GM23248 (cell line): ENCODE results near the gene GFM1. TPM values are rescaled to one million over a fixed set of nuclear protein-coding genes. Genes with fewer than 3 reads are reported as not detected.

Source experiments
- DNase-seq: peaks from one replicate; pipeline ENCODE4 v3.0.0-alpha.2; 2015
- H2AFZ ChIP-seq: fragments of 200-600 bp; sonication (generic); 2 replicates; pipeline ENCODE4 v1.6.1; 2016; ENCODE audit warnings: antibody characterized with exemption
- H3F3A ChIP-seq: fragments of 200-600 bp; sonication (generic); 2 replicates; pipeline ENCODE4 v1.6.1; 2016; ENCODE audit warnings: mild to moderate bottlenecking, antibody characterized with exemption, mixed run types; ENCODE audit not compliant: insufficient read depth
- H3K27ac ChIP-seq: fragments of 200-600 bp; sonication (generic); 2 replicates; pipeline ENCODE4 v1.5.1; 2016; ENCODE audit warnings: mild to moderate bottlenecking
- H3K27me3 ChIP-seq: fragments of 200-600 bp; sonication (generic); replicated peaks from 2 replicates; pipeline ENCODE4 v1.6.1; 2016; ENCODE audit warnings: mild to moderate bottlenecking; ENCODE audit not compliant: insufficient read depth
- H3K36me3 ChIP-seq: fragments of 200-600 bp; sonication (generic); 2 replicates; pipeline ENCODE4 v1.6.1; 2016; ENCODE audit warnings: low read depth, mild to moderate bottlenecking
- H3K4me1 ChIP-seq: fragments of 200-600 bp; sonication (generic); 2 replicates; pipeline ENCODE4 v1.6.1; 2016; ENCODE audit warnings: mild to moderate bottlenecking; ENCODE audit not compliant: insufficient read depth
- H3K4me2 ChIP-seq: fragments of 200-600 bp; sonication (generic); one replicate; pipeline ENCODE4 v1.6.1; 2016; ENCODE audit warnings: mild to moderate bottlenecking; ENCODE audit not compliant: unreplicated experiment
- H3K4me3 ChIP-seq: fragments of 200-600 bp; sonication (generic); 2 replicates; pipeline ENCODE4 v1.5.1; 2016; ENCODE audit warnings: mild to moderate bottlenecking
- H3K79me2 ChIP-seq: fragments of 200-600 bp; sonication (generic); 2 replicates; pipeline ENCODE4 v1.6.1; 2016; ENCODE audit warnings: mild to moderate bottlenecking; ENCODE audit not compliant: insufficient read depth
- H3K9ac ChIP-seq: fragments of 200-600 bp; sonication (generic); 2 replicates; pipeline ENCODE4 v1.6.1; 2016; ENCODE audit warnings: mild to moderate bottlenecking
- H3K9me2 ChIP-seq: fragments of 200-600 bp; sonication (generic); 2 replicates; pipeline ENCODE4 v1.6.1; 2016; ENCODE audit warnings: mixed run types, mild to moderate bottlenecking, moderate library complexity; ENCODE audit not compliant: insufficient read depth
- H3K9me3 ChIP-seq: fragments of 200-600 bp; sonication (generic); one replicate; pipeline ENCODE4 v1.6.1; 2017; ENCODE audit warnings: low read depth
- H4K20me1 ChIP-seq: fragments of 200-600 bp; sonication (generic); 2 replicates; pipeline ENCODE4 v1.6.0; 2016; ENCODE audit not compliant: insufficient read depth
- EZH2 ChIP-seq: fragments of 200-600 bp; sonication (generic); IDR thresholded peaks from 2 replicates; pipeline ENCODE4 v1.6.1; 2018; ENCODE audit warnings: antibody characterized with exemption, mild to moderate bottlenecking; ENCODE audit not compliant: insufficient read depth, poor library complexity, severe bottlenecking
- EZH2phosphoT487 ChIP-seq: fragments of 200-600 bp; sonication (generic); IDR thresholded peaks from 2 replicates; pipeline ENCODE4 v1.6.1; 2018; ENCODE audit warnings: antibody characterized with exemption, moderate library complexity, mild to moderate bottlenecking, low read depth; ENCODE audit not compliant: insufficient read depth
- WGBS, 2 experiments: methylation state at CpG; one replicate each; pipeline ENCODE4 v1.1.6; 2015 to 2017; ENCODE audit warnings: low lambda C conversion rate in 2 of 2, low coverage in 1 of 2; ENCODE audit errors: missing lambda C conversion rate in 2 of 2; 5-methylcytosine and 5-hydroxymethylcytosine counted together
- in situ Hi-C: fragments of 300-500 bp; cut with MboI; formaldehyde crosslinking; loops from 2 replicates; pipeline ENCODE4 v1.15.0; 2020
- polyA plus RNA-seq: library from polyadenylated mRNA; unstranded; fragments of >200 nt; fragmentation: Nextera tagmentation; extraction: Ambion mirVana; gene quantifications from 2 replicates; pipeline ENCODE4 v1.2.1, GENCODE V29; 2016
- total RNA-seq: library from RNA; depleted of rRNA; stranded (reverse); fragments of >200 nt; shearing (Covaris generic); gene quantifications from 2 replicates; pipeline ENCODE4 v1.2.3, GENCODE V29; 2014

Gene GFM1
- total and polyA plus RNA-seq, 2 experiments from 2014 or later: 29.2 to 38.5 TPM

- peak overlapping the region; percentile 60 for H3K4me2 ChIP-seq
- no peaks in the 10 kb centered on the region for H3K9me3 ChIP-seq
- H2AFZ ChIP-seq: no peak overlapping the region
- in situ Hi-C loops: loop anchor here (5.0 kb wide), 1 partner anchor 67 kb away; no protein-coding TSS in a partner anchor
- no peaks in the 10 kb centered on the region for H3K36me3 ChIP-seq
- H4K20me1 ChIP-seq: no peaks in the 10 kb centered on the region
- peak overlapping the region; percentile 36 for H3K4me3 ChIP-seq
- H3K27ac ChIP-seq: peak overlapping the region; percentile 81
- no peaks in the 10 kb centered on the region for H3K79me2 ChIP-seq
- H3K4me1 ChIP-seq: peaks cover 41% of the 10 kb centered on the region
- no peaks in the 10 kb centered on the region for H3K27me3 ChIP-seq
- WGBS, 2 experiments: 1 to 2% methylated on average over 9 of the region's 9 CpGs
- H3K9ac ChIP-seq: peak overlapping the region; percentile 50
- peak; percentile 99 for DNase-seq
- H3F3A ChIP-seq: peaks cover 32% of the 10 kb centered on the region
- no peak for TF ChIP-seq EZH2
- TF ChIP-seq EZH2phosphoT487: peak; percentile 85
- H3K9me2 ChIP-seq: no peaks in the 10 kb centered on the region
These were observed 81.2 kb downstream of the GFM1 start for GRCh38 chr3:158725348-158726011.

DNA sequence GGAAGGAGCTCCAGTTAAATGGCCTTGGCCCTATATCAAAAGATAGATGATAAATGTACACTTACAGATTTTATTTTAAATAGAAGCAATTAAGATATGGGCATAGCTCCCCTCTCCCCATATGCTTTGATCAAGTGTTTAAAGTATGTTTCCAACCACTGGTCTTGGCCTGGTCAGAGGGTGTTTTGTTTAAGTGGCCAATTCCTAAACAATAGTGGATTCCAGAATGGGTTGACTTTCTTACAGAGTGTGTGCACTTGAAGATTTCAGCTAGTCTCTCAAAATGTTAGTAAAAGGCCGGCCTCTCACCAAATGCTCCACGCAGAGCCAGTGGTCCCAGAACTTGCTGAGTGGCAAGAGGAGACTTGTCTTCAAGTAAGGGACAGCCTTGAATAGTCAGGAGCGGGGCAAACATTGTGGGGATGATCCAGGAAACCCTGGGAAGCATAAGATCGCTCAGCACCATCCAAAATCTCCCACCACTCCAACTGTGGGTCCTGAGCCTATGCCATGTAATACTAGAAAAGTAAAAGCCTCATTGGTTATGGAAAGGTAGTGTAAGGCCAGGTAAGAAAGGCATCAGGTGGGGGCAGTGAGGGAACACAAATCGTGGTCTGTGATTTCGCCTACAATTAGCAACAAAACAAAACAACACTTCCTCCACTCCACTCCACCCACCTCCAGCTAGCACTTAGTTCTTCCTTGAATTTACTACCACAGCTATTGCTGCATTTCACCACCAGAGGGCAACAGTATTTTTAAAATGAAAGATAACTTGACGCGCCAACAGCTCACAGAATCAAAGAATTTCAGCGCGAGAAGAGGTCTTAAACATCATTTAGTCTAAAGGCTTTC is 83.1 kb downstream of the GFM1 start:
- H3F3A ChIP-seq: peaks cover 32% of the 10 kb centered on the region
- no peaks in the 10 kb centered on the region for H3K9me2 ChIP-seq
- DNase-seq: peak; percentile 84
- H3K4me3 ChIP-seq: peak overlapping the region; percentile 58
- no peaks in the 10 kb centered on the region for H4K20me1 ChIP-seq
- peaks cover 40% of the 10 kb centered on the region for H3K4me1 ChIP-seq
- H3K9ac ChIP-seq: no peak overlapping the region; the same call in 1 of the 2 replicates
- TF ChIP-seq EZH2phosphoT487 (no peak), EZH2 (no peak)
- peak overlapping the region; percentile 69 for H3K4me2 ChIP-seq
- in situ Hi-C loops: loop anchor here (5.0 kb wide), 1 partner anchor 65 kb away; no protein-coding TSS in a partner anchor
- peak overlapping the region; percentile 67 for H2AFZ ChIP-seq
- H3K79me2 ChIP-seq: no peaks in the 10 kb centered on the region
- H3K27me3 ChIP-seq: no peaks in the 10 kb centered on the region
- WGBS, 2 experiments: 29 to 35% methylated on average over 10 of the region's 10 CpGs
- H3K9me3 ChIP-seq: no peaks in the 10 kb centered on the region
- H3K27ac ChIP-seq: no peak overlapping the region
- no peaks in the 10 kb centered on the region for H3K36me3 ChIP-seq

- H3K27me3 ChIP-seq: no peaks in the 10 kb centered on the region
- no peak for DNase-seq
- peaks cover 34% of the 10 kb centered on the region for H3K4me1 ChIP-seq
- in situ Hi-C loops: loop anchor here (5.0 kb wide), 1 partner anchor 64 kb away; no protein-coding TSS in a partner anchor
- H4K20me1 ChIP-seq: no peaks in the 10 kb centered on the region
- H3K9me3 ChIP-seq: no peaks in the 10 kb centered on the region
- H3K79me2 ChIP-seq: no peaks in the 10 kb centered on the region
- no peak overlapping the region for H3K27ac ChIP-seq
- peak overlapping the region; percentile 67 for H2AFZ ChIP-seq
- peak overlapping the region; percentile 58 for H3K4me3 ChIP-seq
- TF ChIP-seq EZH2phosphoT487: no peak
- TF ChIP-seq EZH2: no peak
- WGBS, 2 experiments: 21 to 24% methylated on average over 4 of the region's 4 CpGs
- H3K9me2 ChIP-seq: no peaks in the 10 kb centered on the region
- peak overlapping the region; percentile 69 for H3K4me2 ChIP-seq
- H3K9ac ChIP-seq: no peak overlapping the region; the same call in 1 of the 2 replicates
- H3F3A ChIP-seq: peaks cover 32% of the 10 kb centered on the region
- H3K36me3 ChIP-seq: no peaks in the 10 kb centered on the region
These were observed 83.7 kb downstream of the GFM1 start for GRCh38 chr3:158728061-158728377.

DNA sequence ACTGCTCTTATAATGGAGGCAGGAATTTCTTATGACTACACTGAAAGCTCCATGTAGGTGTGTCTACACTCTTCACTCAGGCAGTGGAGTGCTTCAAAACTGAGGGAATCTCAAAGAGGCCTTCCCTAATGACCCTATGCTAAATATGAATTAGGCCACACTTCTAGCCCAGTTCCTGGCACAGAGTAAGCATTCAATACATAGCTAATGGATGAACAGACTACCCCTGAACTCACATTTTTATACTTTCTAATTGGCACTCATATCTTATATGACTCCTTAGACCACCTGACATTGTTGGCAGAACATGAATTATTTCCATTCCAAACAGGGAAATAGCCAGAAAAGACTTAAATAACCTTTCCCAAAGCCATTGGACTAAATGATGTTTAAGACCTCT is 84.5 kb downstream of the GFM1 start:
- no peak for DNase-seq
- TF ChIP-seq EZH2 (no peak), EZH2phosphoT487 (no peak)
- H3K4me2 ChIP-seq: no peak overlapping the region
- no peaks in the 10 kb centered on the region for H3K79me2 ChIP-seq
- H2AFZ ChIP-seq: no peak overlapping the region
- H3F3A ChIP-seq: peaks cover 26% of the 10 kb centered on the region
- no peaks in the 10 kb centered on the region for H3K9me2 ChIP-seq
- H3K27ac ChIP-seq: no peak overlapping the region
- no peak overlapping the region for H3K9ac ChIP-seq
- no peaks in the 10 kb centered on the region for H3K27me3 ChIP-seq
- no peaks in the 10 kb centered on the region for H4K20me1 ChIP-seq
- H3K36me3 ChIP-seq: no peaks in the 10 kb centered on the region
- no peaks in the 10 kb centered on the region for H3K9me3 ChIP-seq
- H3K4me1 ChIP-seq: peaks cover 29% of the 10 kb centered on the region
- in situ Hi-C loops: loop anchor here (5.0 kb wide), 1 partner anchor 63 kb away; no protein-coding TSS in a partner anchor
- no peak overlapping the region for H3K4me3 ChIP-seq
